Spinal cord (tissue), 10 donors: ENCODE results near the gene GDPD5. TPM values are rescaled to one million over a fixed set of nuclear protein-coding genes. Genes with fewer than 3 reads are reported as not detected.
A peak's percentile ranks its signal among the peaks of the same experiment; 100 is the strongest.

Source experiments
- DNase-seq, 6 donors: peaks; one replicate each; pipeline versions ENCODE4 v3.0.0 to v3.0.0-alpha.2; 2013 to 2015; ENCODE audit warnings: low spot score in 6 of 6, low read depth in 4 of 6
- H3K27ac ChIP-seq: one replicate; pipeline ENCODE4 v1.5.1; 2013; ENCODE audit warnings: low read depth, low read length, control low read depth
- H3K27me3 ChIP-seq: one replicate; pipeline ENCODE4 v1.6.1; 2013; ENCODE audit warnings: low read length; ENCODE audit not compliant: control insufficient read depth, insufficient read depth
- H3K36me3 ChIP-seq: one replicate; pipeline ENCODE4 v1.6.1; 2013; ENCODE audit warnings: low read length; ENCODE audit not compliant: control insufficient read depth, insufficient read depth
- H3K4me1 ChIP-seq: one replicate; pipeline ENCODE4 v1.6.1; 2013; ENCODE audit warnings: low read length; ENCODE audit not compliant: control insufficient read depth, insufficient read depth
- H3K4me3 ChIP-seq: one replicate; pipeline ENCODE4 v1.5.1; 2013; ENCODE audit warnings: low read depth, low read length, control low read depth
- H3K9me3 ChIP-seq: one replicate; pipeline ENCODE4 v1.6.1; 2013; ENCODE audit warnings: low read length; ENCODE audit not compliant: control insufficient read depth, insufficient read depth
- WGBS: methylation state at CpG from one replicate; pipeline ENCODE4 v1.1.5; 2013; ENCODE audit warnings: missing lambda C conversion rate; ENCODE audit not compliant: insufficient coverage; 5-methylcytosine and 5-hydroxymethylcytosine counted together
- polyA plus RNA-seq, 2 donors: library from polyadenylated mRNA; unstranded; fragments of 120-200 nt; gene quantifications; one replicate each; pipeline ENCODE4 v1.2.1, GENCODE V29; 2013; ENCODE audit not compliant: insufficient read length in 2 of 2
- total RNA-seq, 2 donors: library from RNA; depleted of rRNA in 1 of 2; stranded (reverse); fragments of 120-200 nt in 1 of 2; fragments of >200 nt in 1 of 2; gene quantifications; one replicate each; pipeline versions ENCODE4 v1.2.3 to v1.2.4, GENCODE V29; 2013 to 2014
- donor health status: healthy.

GDPD5 gene
- total and polyA plus RNA-seq, 4 donors: 13.7 to 48.4 (median 32.1) TPM

DNA sequence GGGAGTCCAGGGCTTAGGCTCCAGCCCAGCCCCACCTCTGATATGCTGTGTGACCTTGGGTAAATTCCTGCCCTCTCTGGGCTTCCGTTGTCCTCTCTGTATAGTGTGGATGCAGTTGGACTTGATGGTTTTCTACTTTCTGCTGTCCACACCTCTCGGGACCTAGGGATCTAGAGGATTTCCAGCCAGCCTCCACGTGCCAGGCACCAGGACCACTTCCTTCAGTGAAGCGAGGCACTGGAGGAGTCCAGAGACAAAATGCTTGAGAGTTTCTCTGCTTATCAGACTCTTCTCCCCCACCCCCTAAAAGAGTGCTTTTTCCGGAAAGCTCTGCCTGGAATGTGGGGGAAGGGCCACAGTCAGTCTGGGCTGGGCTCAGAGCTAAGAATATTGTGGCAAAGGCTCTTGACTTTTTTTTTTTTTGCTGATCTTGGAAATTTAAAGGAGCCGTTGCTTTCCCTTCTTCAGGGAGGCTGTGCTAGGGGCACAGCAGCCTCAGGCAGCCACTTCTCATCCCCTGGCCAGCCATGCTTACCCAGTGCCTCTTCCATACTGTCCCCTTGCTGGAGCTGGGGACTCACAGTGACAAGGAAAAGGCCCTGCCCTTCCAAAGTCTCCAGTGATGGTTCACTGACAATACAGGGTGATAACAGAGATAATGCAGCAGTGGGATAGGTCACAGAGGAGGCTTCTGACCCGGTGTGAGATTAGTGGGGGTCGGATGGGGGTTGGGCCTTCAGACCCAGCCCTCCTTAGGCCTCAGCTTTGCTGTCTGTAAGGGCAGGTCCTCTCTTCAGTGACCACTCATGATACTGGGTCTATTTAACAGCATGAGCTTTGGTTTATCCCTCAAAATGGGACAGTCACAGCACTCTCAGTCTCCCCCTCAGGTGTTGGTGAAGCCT lies 33.5 kb upstream of the GDPD5 start:
- peak overlapping the region; percentile 93 for H3K27ac ChIP-seq
- 35% methylated on average over 5 of the region's 8 CpGs for WGBS
- H3K9me3 ChIP-seq: no peaks in the 10 kb centered on the region
- peaks cover 70% of the 10 kb centered on the region for H3K4me1 ChIP-seq
- H3K36me3 ChIP-seq: peaks cover 5% of the 10 kb centered on the region
- H3K4me3 ChIP-seq: peak overlapping the region; percentile 21
- peak in 1 of 6 donors; percentile 68 for DNase-seq
- H3K27me3 ChIP-seq: peaks cover 10% of the 10 kb centered on the region

DNA sequence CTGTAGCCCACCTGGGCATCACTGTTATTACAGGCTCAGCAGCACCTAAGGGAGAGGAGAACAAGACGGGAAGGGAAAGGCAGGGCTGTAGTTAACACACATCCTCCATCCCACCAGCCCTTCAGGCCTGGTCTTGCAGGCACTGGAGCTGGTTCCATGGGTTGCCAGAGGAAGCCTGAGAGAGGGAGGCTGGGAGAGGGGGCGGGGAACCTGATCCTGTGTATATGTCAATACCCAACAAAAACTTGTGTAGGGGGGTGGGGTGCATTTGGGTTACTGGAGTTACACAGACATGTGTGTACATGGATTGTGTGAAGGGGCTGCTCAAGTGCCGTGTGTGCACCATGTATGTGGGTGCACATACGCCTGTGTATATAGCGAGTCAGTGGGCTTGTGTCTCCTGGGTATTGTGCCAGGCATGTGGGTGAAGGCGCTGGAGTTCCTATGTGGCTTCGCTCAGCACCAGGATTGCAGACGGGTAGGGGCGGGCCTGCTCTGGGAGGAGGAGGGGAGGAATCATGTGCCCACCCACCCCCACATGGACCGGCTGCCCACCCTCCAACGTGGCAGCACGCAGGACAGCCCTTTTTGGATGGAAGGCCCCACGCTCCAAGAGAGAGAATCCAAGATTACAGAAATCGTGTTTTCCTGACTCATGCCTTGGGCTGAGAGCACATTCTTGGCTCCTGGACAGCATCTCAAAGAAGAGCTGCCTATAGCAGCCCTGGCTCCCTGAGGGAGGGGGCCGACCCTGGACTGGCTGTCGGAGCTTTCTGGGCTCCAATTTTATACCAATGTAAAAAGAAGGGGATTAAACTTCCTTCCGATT lies 32.1 kb upstream of the GDPD5 start:
- no peak overlapping the region for H3K4me3 ChIP-seq
- peak in 1 of 6 donors; percentile 80 for DNase-seq
- peaks cover 10% of the 10 kb centered on the region for H3K27me3 ChIP-seq
- H3K27ac ChIP-seq: peak overlapping the region; percentile 93
- H3K4me1 ChIP-seq: peaks cover 66% of the 10 kb centered on the region
- WGBS: 66% methylated on average over 9 of the region's 17 CpGs
- H3K9me3 ChIP-seq: no peaks in the 10 kb centered on the region
- H3K36me3 ChIP-seq: no peaks in the 10 kb centered on the region

DNA sequence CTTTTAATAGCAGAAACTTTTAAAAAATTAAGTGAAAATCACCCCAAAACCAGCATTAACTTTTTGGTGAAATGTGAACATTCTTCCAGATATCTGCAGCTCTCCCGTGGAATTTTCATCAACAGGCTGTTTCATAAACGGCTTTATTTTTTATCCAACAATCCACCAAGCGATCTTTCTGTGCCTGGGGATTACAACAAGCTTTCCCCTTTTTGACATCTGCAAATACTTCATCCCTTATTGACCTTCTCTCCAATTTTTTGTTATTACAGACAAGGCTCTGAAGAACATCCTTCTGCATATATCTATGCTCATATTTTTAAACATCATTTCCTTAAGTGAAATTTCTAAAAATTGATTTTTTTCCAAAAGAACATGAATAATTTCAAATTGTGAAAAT lies 30.5 kb upstream of the GDPD5 start:
- no peak overlapping the region for H3K4me3 ChIP-seq
- no peak overlapping the region for H3K27ac ChIP-seq
- WGBS: 93% methylated on average over 3 of the region's 3 CpGs
- H3K27me3 ChIP-seq: no peaks in the 10 kb centered on the region
- no peaks in the 10 kb centered on the region for H3K9me3 ChIP-seq
- H3K4me1 ChIP-seq: peaks cover 50% of the 10 kb centered on the region
- no peak for DNase-seq
- no peaks in the 10 kb centered on the region for H3K36me3 ChIP-seq

DNA sequence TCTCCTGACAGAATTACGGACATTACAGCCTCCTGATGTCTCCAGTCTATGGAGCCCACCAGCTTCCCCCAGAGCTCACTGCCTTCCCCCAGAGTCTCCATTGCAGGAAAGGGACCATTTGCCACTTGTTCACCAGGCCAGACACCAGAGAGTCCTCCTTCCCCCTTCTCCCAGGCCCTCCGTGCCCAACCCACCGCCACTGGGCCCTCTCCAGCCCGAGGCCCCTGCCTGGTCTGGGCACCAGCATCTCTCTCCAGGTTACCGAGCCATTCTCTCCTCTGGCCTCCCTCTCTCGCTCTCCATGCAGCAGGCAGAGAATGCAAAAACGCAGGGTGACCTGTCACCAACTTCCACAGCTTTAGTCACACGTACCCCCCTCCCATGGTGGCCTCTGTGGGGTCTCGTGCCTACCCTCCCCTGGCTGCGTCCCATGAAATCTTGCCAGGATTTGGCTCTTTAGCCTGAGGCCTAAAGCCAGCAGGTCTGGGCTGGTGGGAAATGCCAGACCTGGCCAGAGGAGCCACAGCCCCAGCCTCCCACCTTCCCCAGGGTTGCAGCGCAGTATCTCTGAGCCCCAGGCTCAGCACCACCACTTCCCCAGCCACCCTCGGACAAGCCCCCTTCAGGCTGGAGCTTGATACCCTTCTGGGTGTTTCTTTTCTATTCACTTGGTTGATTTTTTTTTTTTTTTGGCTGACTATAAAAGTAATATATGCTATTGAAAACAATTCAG lies 29.5 kb upstream of the GDPD5 start:
- H3K36me3 ChIP-seq: no peaks in the 10 kb centered on the region
- H3K4me3 ChIP-seq: peak overlapping the region; percentile 28
- DNase-seq: no peak
- H3K4me1 ChIP-seq: peaks cover 50% of the 10 kb centered on the region
- H3K27ac ChIP-seq: peak overlapping the region; percentile 97
- 75% methylated on average over 10 of the region's 12 CpGs for WGBS
- H3K9me3 ChIP-seq: no peaks in the 10 kb centered on the region
- no peaks in the 10 kb centered on the region for H3K27me3 ChIP-seq

DNA sequence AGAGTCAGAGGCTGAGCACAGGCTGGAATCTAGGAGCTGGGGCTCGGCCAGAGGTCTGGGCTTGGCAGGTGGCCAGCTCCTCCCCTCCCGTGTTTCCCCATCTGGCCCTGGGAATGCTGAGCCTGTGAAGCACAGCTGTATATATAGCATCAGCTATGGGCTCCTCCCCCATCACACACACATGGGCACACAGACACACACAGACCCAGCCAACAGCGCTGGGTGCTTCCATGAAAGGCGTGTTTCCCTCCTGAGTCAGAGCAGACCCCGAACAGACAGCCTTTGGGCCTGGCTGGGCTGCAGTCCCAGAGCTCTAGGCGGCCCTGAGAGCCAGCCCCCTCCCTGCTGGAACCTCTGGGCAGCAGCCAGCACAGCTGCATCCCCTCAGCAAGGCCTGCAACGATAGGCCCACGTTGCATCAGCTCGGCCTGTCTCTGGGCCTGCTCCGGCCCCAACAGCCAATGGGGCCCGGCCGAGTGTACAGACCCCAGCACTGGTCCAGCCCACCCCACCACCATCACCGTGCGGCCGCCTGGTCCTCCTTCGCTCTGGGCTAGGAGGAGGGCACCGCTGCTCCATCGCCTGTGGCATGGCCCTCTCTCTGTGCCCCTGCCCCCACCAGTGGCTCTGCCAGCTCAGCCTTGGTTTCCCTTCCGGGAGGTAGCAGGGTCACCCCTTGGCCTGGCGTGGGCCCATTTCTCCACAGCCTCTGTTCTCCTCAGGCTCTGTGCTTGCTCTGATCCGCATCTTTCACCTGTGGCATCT lies 28.7 kb upstream of the GDPD5 start:
- H3K36me3 ChIP-seq: no peaks in the 10 kb centered on the region
- 26% methylated on average over 21 of the region's 21 CpGs for WGBS
- H3K27me3 ChIP-seq: no peaks in the 10 kb centered on the region
- H3K4me1 ChIP-seq: peaks cover 45% of the 10 kb centered on the region
- peak in 5 of 6 donors; percentile 68 to 97 (median 81) for DNase-seq
- peak overlapping the region; percentile 97 for H3K27ac ChIP-seq
- peak overlapping the region; percentile 28 for H3K4me3 ChIP-seq
- no peaks in the 10 kb centered on the region for H3K9me3 ChIP-seq

DNA sequence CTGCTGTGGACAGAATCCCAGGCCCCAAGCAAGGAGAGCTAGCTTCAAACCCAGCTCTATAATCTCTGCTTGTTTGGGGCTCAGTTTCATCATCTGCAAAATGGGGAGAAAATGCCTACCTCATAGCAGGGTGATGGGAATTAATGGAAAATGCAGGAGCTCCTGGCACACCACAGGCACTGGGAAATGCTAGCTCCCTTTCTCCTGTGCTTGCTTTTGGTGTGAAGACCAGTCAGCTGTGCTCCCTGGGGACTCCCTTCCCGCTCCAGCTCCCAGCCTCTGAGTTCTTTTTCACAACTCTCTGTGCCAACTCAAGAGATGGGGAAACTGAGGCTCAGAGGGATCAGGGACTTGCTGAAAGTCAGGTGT lies 28.1 kb upstream of the GDPD5 start:
- H3K27me3 ChIP-seq: no peaks in the 10 kb centered on the region
- no peak overlapping the region for H3K4me3 ChIP-seq
- H3K4me1 ChIP-seq: peaks cover 42% of the 10 kb centered on the region
- DNase-seq: no peak
- no peaks in the 10 kb centered on the region for H3K36me3 ChIP-seq
- 17% methylated on average over 1 of the region's 1 CpG for WGBS
- H3K9me3 ChIP-seq: no peaks in the 10 kb centered on the region
- H3K27ac ChIP-seq: peak overlapping the region; percentile 97

DNA sequence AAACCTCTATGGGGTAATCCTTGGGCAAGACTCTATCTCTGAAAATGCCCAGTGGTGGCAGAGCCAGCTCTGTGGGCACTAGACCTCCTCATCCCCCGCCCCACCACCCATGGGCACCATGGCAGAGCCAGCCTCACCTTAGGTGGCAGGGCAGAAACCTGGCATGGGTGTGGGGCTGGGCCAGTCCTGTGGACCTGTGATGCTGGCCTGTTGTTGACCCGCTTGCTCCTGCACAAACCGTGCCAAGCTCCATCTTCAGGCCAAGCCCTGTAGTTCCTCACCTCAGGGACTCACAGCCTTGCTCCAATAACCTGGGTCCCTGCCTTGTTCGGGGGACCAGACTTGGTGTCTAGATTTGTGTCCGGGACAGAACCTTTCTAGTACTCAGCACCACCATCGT lies 27.4 kb upstream of the GDPD5 start:
- Histone ChIP-seq H3K27ac (peak overlapping the region; percentile 97), H3K27me3 (no peaks in the 10 kb centered on the region), H3K4me1 (peaks cover 42% of the 10 kb centered on the region), H3K36me3 (no peaks in the 10 kb centered on the region), H3K9me3 (no peaks in the 10 kb centered on the region), H3K4me3 (no peak overlapping the region)
- 93% methylated on average over 5 of the region's 6 CpGs for WGBS
- DNase-seq: no peak

DNA sequence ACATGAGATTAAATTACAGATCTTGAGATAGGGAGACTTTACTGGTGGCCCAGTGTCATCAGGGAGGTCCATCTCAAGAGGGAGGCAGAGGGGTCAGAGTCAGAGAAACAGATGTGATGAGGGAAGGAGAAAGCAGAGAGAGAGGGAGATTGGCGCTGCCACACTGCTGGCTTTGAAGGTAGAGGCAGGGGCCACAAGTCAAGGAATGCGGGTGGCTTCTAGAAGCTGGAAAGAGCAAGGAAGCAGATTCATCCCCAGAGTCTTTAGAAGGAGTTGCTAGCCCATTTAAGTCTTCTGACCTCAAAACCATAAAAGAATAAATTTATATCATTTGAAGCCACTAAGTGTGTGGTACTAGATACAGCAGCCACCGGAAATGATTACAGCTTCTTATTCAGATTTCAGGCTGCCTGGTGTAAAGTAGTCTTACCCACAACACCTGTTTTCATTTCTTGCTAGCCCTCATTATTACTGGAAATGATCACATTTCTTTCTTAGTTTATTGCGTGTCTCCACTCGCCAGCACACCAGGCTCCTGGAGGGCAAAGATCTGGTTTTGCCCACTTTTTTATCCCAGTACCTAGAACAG lies 23.7 kb upstream of the GDPD5 start:
- no peak for DNase-seq
- 95% methylated on average over 2 of the region's 5 CpGs for WGBS
- H3K27me3 ChIP-seq: peaks cover 2% of the 10 kb centered on the region
- H3K4me3 ChIP-seq: no peak overlapping the region
- H3K36me3 ChIP-seq: no peaks in the 10 kb centered on the region
- H3K27ac ChIP-seq: peak overlapping the region; percentile 70
- no peaks in the 10 kb centered on the region for H3K9me3 ChIP-seq
- H3K4me1 ChIP-seq: peaks cover 28% of the 10 kb centered on the region
